NB4 (cell line): Measurements from ENCODE around the gene GM2A.

Experiments
- DNase-seq: peaks from one replicate; pipeline ENCODE4 v3.0.0; 2010; ENCODE audit warnings: low read depth
- H3K4me3 ChIP-seq: one replicate; pipeline ENCODE4 v1.5.1; 2011; ENCODE audit warnings: mild to moderate bottlenecking, low read depth, low read length, moderate library complexity
- MYC ChIP-seq: IDR thresholded peaks from 2 replicates; pipeline ENCODE4 v1.6.1; 2011; ENCODE audit warnings: low read depth, low read length
- POLR2A ChIP-seq: IDR thresholded peaks from 2 replicates; pipeline ENCODE4 v1.6.1; 2011; ENCODE audit warnings: mild to moderate bottlenecking; ENCODE audit not compliant: insufficient read length; ENCODE audit errors: extremely low read depth
- TF ChIP-seq, protein P1 (sequence below): IDR thresholded peaks from 2 replicates; pipeline ENCODE4 v1.6.1; 2011; ENCODE audit warnings: low read depth, low read length
- TF ChIP-seq, protein P2 (sequence below): IDR thresholded peaks from one replicate; pipeline ENCODE4 v1.5.1; 2012; ENCODE audit warnings: low read depth, low read length

The GM2A gene

DNA sequence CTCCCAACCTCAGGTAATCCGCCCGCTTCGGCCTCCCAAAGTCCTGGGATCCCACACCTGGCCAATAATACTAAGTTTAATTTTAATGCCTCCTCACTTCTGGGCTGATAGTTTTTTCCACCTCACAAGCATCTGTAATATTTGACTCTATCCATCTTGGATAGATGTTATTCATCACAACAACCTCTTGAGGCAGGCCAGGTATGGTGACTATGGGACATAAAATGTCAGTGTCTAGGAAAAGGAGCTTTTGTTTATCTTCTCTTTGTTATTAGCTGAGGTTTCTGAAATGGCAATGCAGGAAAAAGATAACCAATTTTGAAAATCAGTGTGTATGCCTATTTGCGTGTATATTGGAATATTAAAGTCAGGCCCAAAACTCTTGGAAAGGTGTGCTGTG, 27.9 kb upstream of the GM2A start:
- no peak for DNase-seq
- TF ChIP-seq, protein P1, sequence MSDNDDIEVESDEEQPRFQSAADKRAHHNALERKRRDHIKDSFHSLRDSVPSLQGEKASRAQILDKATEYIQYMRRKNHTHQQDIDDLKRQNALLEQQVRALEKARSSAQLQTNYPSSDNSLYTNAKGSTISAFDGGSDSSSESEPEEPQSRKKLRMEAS: no peak
- no peak for TF ChIP-seq MYC
- no peak for TF ChIP-seq POLR2A
- TF ChIP-seq, protein P2, sequence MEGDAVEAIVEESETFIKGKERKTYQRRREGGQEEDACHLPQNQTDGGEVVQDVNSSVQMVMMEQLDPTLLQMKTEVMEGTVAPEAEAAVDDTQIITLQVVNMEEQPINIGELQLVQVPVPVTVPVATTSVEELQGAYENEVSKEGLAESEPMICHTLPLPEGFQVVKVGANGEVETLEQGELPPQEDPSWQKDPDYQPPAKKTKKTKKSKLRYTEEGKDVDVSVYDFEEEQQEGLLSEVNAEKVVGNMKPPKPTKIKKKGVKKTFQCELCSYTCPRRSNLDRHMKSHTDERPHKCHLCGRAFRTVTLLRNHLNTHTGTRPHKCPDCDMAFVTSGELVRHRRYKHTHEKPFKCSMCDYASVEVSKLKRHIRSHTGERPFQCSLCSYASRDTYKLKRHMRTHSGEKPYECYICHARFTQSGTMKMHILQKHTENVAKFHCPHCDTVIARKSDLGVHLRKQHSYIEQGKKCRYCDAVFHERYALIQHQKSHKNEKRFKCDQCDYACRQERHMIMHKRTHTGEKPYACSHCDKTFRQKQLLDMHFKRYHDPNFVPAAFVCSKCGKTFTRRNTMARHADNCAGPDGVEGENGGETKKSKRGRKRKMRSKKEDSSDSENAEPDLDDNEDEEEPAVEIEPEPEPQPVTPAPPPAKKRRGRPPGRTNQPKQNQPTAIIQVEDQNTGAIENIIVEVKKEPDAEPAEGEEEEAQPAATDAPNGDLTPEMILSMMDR: no peak
- H3K4me3 ChIP-seq: no peak overlapping the region

DNA sequence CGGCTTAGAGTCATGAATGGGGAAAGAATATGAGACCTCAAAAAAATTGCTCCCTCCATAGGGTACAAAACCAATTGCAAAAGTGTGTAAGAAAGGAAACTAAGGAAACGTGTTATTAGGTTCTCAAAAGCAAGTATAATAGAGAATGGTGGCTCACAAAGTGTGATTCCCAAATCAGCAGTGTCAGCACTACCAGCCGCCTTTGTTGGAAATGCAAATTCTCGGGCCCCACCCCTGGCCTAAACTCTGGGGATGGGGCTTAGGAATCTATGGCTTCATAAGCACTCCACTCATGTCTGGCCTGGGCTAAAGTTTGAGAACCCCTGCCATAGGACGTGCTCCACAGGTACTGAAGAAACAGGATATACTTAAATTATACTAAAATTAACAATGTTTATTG, 27.5 kb upstream of the GM2A start:
- no peak overlapping the region for H3K4me3 ChIP-seq
- TF ChIP-seq, protein P1: no peak
- TF ChIP-seq MYC (no peak), POLR2A (no peak)
- TF ChIP-seq, protein P2: no peak
- DNase-seq: no peak

DNA sequence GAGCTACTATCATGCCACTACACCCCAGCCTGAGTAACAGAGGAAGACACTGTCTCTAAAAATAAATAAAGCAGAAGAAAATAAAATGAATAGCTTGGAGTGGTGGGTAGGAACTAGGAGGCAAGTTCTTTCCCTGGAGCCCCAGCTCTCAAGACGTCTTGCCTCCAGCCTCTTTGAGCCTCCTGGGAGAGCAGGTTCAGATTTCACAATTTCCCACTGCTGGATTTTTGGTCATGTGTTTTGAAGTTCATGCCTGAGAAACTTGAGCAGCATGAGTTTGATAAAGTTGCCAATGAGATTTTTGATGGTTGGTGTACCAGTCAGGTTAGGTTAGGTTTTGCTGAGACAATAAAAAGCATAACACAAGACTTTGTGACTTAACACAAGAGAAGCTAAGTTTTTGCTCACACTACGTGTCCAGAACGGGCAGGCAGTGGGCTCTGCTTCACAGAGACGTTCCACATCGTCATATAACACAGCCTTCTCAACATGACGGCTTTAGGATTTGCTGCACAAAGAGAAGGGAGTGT, 25.0 kb upstream of the GM2A start:
- TF ChIP-seq POLR2A (no peak), MYC (no peak)
- TF ChIP-seq, protein P1: no peak
- TF ChIP-seq, protein P2: no peak
- DNase-seq: peak; percentile 48
- no peak overlapping the region for H3K4me3 ChIP-seq

DNA sequence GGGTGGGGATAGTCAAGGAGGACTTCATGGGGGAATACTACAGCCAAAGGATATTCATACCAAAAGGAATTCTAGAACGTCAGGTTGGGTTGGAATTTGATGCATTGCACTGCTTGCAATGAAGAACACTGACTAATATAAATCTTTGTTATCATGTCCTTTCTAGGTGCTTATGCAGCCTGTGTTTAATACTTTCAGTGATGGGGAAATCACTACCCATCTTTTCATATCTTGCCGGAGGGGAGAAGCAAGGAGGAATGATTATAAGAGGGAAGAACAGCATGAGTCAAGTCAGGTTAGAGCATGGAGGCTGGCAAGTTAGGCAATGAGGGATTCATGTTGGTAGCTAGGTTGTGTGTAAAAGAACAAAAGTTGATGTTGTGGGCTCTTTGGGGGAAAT, 24.0 kb upstream of the GM2A start:
- DNase-seq: no peak
- H3K4me3 ChIP-seq: no peak overlapping the region
- TF ChIP-seq, protein P1: no peak
- no peak for TF ChIP-seq POLR2A
- no peak for TF ChIP-seq MYC
- TF ChIP-seq, protein P2: no peak

DNA sequence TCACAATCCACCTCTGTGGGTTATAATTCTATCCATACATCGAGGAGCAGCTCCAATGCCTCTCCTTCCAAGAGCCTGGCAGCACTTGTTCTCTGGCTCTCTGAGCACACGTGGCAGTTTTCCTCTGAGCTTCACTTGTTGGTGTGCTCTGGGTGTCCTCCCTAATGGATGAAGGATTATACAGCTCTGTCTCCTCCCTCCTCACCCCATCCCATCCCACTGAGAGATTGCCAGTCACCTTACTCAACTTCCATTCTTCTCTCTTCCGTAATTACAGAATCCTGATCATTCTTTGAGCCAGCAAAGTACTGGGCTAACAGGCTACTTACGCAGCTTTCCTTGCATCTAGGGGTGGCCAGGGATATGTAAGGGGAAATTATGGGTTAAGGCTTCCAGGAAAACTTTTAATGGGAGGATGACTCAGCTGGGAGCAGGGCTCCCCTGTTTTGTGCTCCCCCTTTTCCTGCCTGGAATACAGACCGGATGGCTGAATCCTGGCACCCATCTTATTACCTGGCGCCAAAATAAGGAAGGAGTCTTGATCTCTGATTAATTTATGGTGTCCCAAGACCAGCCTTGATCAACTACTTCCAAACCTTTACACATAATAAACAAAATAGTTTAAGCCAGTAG, 22.8 kb upstream of the GM2A start:
- no peak overlapping the region for H3K4me3 ChIP-seq
- no peak for TF ChIP-seq POLR2A
- DNase-seq: no peak

DNA sequence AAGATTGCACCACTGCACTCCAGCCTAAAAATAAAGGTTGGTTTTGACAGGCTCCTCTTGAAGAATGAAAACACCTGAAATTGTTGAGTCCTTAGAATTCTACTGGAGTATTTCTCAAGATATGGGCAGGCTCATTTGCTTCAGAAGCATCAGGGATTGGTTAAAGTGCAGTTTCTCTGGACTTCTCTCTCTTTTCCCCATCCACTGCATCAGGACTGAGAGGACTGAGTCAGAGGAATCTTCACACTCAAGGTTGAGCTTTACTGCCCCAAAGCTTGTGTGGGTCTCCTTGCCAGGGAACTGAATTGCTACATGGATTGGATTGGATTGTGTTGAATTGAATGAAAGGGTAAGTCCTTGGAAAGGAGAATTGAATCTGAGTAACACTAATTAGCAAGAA, 21.6 kb upstream of the GM2A start:
- TF ChIP-seq POLR2A (no peak), MYC (no peak)
- TF ChIP-seq, protein P2: no peak
- TF ChIP-seq, protein P1: no peak
- H3K4me3 ChIP-seq: no peak overlapping the region
- DNase-seq: no peak
